Stomach smooth muscle (tissue), 2 donors: ENCODE data around the gene EHD2.
"Not testable (repeated sequence)": the region's sequence is repeated elsewhere in the genome, so short reads cannot be mapped to it uniquely, and the experiment has no call there.

Source experiments
- H3K27ac ChIP-seq: one replicate; pipeline ENCODE4 v1.7.0; 2013; ENCODE audit warnings: mild to moderate bottlenecking, low read length, inconsistent platforms
- H3K27me3 ChIP-seq, 2 donors: one replicate each; pipeline ENCODE4 v1.7.0; 2013; ENCODE audit warnings: low read length in 2 of 2; ENCODE audit not compliant: insufficient read depth in 2 of 2, control insufficient read depth in 1 of 2
- H3K36me3 ChIP-seq, 2 donors: one replicate each; pipeline ENCODE4 v1.7.0; 2013; ENCODE audit warnings: low read length in 2 of 2; ENCODE audit not compliant: control insufficient read depth in 2 of 2, insufficient read depth in 2 of 2
- H3K4me1 ChIP-seq: one replicate; pipeline ENCODE4 v1.7.0; 2013; ENCODE audit warnings: low read length; ENCODE audit not compliant: control insufficient read depth, insufficient read depth
- H3K4me3 ChIP-seq, 2 donors: one replicate each; pipeline ENCODE4 v1.7.0; 2013; ENCODE audit warnings: low read length in 2 of 2
- H3K9ac ChIP-seq, 2 donors: one replicate each; pipeline ENCODE4 v1.7.0; 2013; ENCODE audit warnings: low read length in 2 of 2, mild to moderate bottlenecking in 1 of 2
- H3K9me3 ChIP-seq, 2 donors: one replicate each; pipeline ENCODE4 v1.7.0; 2013; ENCODE audit warnings: low read length in 2 of 2; ENCODE audit not compliant: control insufficient read depth in 2 of 2
- donor health status: healthy.
- donor health status: Pancreatic carcinoma.

EHD2 gene

GRCh38 chr19:47789811-47790210, 76.6 kb downstream of the EHD2 start:
- H3K9ac ChIP-seq, H3K4me3 ChIP-seq, H3K4me1 ChIP-seq, H3K27me3 ChIP-seq, H3K27ac ChIP-seq, H3K9me3 ChIP-seq: not testable (repeated sequence)
- H3K36me3 ChIP-seq: peaks cover 11 to 16% of the 10 kb centered on the region in 2 donors

- no peaks in the 10 kb centered on the region for H3K27me3 ChIP-seq
- H3K4me3 ChIP-seq: no peak overlapping the region
- no peak overlapping the region for H3K27ac ChIP-seq
- H3K36me3 ChIP-seq: peaks cover 8 to 12% of the 10 kb centered on the region in 2 donors
- no peaks in the 10 kb centered on the region for H3K9me3 ChIP-seq
- H3K9ac ChIP-seq: no peak overlapping the region
- peaks cover 8% of the 10 kb centered on the region for H3K4me1 ChIP-seq
These were observed 77.2 kb downstream of the EHD2 start for GRCh38 chr19:47790398-47790814.

DNA sequence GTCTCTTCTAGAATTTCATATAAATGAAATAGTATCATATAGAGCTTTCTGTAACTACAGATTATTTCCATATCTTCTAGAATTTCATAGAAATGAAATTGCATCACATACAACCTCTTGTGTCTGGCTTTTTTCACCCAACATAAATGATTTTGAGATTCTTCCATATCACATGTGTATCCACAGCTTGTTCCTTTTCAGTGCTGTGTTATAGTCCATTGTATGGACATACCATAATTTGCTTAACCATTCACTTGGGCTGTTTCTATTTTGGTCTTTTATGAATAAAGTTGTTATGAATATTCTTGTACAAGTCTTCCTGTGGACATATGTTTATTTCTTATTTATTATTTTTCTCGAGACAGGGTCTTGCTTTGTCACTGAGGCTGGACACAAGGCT, 79.4 kb downstream of the EHD2 start:
- Histone ChIP-seq H3K27ac (no peak overlapping the region), H3K4me3 (no peak overlapping the region), H3K9me3 (no peaks in the 10 kb centered on the region), H3K27me3 (no peaks in the 10 kb centered on the region), H3K9ac (no peak overlapping the region), H3K36me3 (no peaks in the 10 kb centered on the region), H3K4me1 (peaks cover 8% of the 10 kb centered on the region)
